ENCODE measurements around the gene HMCN2.

The HMCN2 gene

DNA sequence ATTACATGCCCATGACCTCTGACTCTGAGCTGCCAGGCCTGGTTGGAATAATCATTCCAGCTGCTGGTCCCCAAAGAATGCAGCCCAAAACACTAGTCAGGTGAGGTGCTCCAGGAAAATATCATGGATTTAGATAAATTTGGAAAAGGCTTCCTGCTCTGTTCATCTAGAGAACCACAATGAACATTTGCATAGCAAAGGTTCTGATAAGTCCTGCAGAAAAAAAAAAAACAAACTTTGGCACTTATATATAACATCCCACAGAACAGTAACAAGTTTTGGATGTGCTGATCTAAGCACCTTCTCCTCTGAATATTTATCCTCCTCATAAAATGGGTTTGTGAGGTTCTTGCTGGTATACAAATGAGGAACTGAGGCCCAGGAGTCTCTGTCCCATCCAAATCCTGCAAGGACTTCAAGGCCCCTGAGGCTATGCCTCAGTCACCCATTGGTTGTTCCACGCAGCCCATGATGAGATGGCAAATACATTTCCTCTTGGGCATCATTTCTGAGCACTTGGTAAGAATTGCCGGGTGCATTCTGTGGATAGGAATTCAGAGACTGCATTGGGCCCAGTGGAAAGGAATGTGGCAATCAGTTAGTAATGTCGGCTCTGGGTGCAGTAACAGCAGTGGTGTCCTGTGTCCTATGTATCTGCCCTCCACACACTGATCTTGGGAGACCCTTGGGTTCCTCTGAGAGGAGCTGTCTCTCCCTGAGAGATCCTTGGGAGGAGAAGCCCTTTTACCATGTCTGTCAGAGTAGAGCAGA, 105.8 kb downstream of the HMCN2 start:
- no peak for DNase-seq

DNA sequence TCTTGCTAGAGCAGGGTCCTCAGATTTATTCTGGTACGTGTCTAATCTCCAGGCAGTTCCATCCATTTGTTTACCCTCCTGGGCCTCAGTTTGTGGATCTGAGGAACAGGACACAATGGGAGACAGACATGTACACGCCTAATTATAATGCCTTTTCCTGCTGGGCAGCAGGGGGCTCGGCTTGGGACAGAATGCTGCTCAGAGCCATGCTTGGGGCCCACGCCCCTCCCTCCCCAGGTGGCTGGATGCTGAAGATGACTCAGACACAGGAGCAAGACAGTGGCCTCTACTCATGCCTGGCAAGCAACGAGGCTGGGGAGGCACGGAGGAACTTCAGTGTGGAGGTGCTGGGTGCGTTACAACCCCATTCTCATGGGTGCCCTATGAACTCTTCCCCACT, 106.5 kb downstream of the HMCN2 start:
- DNase-seq = no peak

DNA sequence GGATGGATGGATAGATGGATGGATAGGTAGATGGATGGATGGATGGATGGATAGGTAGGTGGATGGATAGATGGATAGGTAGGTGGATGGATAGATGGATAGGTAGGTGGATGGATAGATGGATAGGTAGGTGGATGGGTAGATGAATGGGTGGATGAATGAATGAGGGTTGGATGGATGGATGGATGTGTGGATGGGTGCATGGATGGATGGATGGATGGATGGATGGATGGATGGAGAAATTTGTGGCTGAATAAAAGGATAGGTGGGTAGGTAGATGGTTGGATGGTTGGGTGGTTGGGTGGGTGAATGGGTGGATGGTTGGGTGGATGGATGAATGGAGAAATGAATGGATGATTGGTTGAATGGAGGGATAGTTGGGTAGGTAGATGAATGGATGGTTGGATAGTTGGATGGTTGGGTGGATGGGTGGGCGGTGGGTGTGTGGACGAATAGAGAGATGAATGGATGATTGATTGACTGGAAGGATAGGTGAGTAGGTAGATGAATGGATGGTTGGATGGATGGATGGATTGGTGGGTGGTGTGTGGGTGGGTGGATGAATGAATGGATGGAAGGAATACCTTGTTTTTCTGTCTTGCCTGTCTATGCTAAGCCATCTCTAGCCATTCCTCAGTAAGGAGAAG, 108.2 kb downstream of the HMCN2 start:
- no peak for DNase-seq

DNA sequence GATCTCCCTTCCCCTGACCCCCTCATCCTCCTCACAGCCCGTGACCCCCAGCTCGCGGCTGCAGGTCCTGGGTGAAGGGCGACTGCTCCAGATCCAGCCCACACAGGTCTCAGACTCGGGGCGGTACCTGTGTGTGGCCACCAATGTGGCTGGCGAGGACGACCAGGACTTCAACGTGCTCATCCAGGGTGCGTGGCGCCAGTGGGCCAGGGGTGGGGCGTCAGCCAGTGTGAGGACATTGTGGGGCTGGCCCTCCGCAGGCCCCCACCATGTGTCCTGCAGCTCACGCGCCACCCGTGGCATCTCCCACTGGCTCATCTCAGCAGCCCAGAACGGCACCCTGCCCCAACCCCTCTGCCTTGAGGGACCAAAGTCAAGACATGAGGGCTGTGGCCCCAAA, 112.1 kb downstream of the HMCN2 start:
- DNase-seq = no peak

DNA sequence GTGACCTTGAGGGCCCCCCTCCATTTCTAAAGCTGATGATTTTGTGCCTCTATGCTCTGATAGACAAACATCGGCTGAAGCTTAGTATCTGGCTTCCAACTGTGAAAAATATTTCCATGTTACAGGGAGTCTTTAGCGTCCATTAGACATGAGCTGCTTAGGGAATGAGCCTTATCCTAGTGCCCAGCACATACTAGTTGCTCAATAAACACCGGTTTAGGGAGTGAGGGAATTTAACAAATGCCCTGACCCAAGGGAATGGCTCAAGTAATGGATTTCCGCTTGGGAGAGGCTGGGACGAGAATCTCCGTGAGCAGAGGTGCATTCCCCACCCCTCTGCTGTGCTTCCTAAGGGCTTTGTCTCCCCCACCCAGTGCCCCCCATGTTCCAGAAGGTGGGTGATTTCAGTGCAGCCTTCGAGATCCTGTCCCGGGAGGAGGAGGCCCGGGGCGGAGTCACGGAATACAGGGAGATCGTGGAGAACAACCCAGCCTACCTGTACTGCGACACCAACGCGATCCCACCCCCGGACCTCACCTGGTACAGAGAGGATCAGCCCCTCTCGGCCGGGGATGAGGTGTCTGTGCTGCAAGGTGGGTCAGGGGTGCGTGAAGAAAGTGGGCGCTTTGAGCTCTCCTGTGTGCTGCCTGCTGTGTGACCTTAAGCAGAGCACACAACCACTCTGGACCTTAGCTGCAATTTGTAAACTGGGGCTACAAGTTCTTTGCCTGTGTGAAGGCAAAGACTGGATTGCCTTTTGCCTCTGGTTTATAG, 113.5 kb downstream of the HMCN2 start:
- no peak for DNase-seq

DNA sequence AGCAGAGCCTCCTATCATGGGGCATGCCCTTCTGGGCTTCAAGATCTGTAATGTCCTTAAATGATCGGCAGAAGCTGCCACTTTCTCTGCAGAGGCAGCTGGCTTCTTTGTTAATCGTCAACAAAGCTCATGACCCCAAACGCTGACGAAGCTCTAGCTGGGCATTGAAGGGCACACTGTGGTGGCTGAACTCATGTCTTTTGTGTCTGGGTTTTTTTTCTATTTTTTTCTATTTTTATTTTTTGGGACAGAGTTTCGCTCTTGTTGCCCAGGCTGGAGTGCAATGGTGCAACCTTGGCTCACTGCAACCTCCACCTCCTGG, 114.0 kb downstream of the HMCN2 start:
- no peak for DNase-seq

DNA sequence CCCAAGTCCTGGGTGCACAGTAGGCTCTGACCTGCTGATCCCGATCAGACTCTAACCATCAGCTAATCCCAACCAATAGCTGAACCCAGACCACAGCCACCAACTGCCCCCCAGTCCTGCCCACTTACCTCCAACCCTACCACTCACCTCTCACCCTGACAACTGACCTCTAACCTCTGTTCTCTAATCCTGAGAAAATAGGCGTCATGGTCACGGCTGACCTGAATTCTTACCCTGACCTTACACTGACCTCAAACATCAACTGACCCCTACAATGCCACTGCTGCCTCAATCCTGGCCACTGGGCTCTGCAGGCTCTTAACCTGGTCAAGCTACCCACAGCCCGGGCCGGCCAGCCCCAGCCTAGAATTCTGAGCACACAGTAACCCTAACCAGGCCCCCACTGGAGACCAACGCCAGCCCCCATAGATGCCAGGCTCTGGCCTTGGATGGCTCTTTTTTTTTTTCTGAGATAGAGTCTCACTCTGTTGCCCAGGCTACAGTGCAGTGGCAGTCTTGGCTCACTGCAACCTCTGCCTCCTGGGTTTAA, 115.4 kb downstream of the HMCN2 start:
- no peak for DNase-seq

DNA sequence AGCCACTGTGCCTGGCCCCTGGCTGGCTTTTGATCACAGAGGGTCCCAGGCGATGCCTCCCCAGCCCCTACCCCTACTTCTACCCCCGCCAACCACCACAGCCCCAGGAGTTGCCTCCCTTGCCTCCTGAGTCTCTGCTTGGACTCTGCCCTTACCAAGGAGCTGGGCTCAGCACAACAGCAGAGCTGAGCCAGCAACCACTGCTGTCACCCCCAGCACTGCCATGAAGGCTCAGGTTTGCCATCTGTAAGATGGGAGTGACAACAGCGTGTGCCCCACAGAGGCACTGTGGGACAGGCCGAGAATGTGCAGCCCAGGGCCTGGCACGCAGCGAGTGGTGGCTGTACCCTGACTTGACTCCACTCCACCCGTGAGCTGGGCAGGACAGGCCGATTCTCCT, 116.1 kb downstream of the HMCN2 start:
- DNase-seq = no peak

DNA sequence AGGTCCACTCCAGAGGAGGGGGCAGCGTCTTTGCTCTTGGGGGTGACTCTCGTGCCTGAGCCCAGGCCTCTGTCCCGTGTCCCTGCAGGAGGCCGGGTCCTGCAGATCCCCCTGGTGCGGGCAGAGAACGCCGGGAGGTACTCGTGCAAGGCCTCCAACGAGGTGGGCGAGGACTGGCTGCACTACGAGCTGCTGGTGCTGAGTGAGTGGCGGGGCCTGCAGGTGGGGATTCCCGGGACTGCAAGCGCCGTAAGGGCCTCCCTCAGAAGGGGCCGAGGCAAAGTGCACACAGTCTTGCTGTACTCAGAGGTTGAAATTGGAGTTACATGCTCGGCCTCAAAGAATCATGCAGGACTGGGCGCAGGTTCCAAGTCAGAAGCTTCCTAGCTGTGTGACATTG, 116.5 kb downstream of the HMCN2 start:
- no peak for DNase-seq

DNA sequence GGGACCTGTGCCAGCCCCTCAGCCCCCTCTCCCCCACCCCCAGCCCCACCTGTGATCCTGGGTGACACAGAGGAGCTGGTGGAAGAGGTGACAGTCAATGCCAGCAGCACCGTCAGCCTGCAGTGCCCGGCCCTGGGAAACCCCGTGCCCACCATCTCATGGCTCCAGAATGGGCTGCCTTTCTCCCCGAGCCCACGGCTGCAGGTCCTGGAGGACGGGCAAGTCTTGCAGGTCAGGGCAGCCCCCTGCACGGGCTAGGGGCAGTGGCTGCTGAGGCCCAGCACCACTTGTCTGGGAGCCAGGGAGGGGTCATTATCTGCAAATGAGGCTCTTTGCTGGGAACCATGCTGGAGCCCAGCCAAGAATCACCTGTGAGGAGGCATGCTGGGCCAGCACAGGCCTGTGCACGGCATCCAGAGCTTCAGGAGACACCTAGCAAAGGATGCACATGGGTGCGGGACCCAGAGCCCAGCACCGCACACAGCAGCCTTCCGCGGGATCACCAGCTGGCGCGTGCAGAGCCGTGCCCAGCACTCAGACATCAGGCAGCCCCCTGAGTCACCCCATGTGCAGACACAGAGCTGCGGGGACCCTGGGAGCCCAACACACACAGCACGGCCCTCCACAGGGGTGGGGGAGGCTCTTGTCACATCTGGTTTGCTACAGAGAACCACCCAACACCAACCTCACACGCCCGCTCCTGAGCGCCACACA, 117.2 kb downstream of the HMCN2 start:
- DNase-seq = no peak

DNA sequence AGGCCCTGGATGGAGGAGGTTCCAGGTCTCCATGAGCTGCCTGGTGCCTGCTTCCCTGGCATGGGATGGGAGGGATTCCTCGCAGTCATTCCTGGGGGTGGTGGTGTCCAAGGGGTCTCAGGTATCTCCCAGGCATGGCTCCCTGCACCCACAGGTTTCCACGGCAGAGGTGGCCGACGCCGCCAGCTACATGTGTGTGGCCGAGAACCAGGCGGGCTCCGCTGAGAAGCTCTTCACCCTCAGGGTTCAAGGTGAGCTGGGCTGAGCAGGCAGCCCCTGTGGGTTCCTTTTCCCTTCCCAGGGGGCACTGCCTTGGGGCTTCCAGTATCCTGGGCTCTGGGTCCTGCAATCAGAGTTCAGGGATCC, 117.8 kb downstream of the HMCN2 start:
- DNase-seq = no peak

DNA sequence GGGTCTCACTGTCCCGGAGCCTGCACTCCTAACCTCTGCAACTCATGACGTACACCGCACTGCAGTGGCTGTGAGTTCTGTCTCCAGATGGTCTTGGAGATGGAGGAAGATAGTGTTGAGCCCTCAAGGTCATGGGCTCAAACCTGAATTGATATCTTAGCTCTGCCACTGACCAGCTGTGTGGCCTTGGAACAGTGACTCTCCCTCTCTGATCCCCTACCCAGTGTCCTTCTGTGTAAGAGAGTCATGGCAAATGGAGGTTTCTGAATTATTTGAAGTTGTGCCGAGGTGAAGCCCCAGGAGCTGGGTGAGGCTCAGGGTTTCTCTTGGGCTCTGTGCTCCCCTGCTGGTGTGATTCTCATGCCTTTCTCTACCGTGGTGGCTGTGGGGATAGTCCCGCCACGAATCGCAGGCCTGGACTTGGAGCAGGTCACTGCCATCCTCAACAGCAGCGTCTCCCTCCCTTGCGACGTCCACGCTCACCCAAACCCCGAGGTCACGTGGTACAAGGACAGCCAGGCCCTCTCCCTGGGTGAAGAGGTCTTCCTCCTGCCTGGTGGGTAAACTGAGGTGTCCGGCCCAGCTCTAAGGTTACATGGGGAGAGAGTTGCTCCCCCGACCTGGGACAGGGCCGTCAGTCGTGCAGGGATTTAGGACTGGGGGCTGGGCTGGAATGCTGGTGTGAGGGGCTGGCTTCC, 118.6 kb downstream of the HMCN2 start:
- no peak for DNase-seq

DNA sequence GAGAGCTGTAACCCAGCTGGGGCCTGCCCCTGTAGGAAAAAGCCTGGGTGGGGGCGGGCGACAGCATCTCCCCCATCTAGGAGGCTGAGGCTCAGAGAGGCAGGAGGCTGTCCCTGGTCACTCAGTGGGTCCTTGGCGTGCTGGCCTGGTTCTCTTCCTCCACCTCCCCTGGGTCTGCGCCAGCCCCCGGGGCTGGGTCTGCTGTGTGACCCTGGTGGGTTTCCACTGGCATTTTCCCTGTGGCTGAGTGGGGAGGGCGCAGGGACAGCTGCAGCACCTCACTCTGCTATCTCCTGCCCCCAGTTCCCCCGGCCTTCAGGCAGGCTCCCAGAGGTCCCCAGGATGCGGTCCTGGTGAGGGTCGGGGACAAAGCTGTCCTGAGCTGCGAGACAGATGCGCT, 119.7 kb downstream of the HMCN2 start:
- no peak for DNase-seq

DNA sequence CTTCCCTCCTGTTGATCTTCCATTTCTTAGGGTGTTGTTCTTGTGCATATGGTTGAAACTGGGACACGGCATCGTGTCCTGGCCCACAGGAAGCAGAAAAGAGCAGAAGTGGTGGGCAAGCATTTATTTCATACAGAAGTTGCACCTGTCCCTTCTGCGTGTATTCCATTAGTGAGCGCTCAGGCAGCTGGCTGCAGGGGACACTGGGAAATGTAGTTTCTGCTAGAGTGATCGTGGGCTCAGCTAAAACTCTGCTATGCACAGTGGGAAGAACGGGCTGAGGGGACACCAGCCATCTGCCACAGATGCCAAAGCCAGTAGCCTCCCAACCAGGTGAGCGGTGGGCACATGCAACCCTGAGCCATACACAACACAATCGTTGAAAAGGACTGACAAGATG, 121.8 kb downstream of the HMCN2 start:
- no peak for DNase-seq

DNA sequence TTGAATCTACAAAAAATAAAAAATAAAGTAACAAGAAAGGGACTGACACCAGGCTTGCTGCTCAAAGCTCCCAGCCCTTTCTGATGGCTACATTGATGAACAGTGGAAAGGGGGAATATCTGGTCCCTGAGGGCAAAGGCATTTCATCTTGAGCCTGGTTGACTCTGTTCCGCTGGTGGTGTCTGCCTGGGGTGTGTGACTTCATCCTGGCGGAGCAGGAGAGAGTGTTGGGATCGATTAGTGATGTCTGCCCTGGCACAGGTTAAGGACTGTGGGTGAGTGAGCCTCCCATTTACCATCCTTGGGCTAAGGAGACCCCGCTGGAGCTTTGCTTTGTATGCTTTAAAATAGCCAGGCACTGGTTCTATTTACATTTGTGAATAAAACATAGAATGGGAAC, 122.3 kb downstream of the HMCN2 start:
- DNase-seq = no peak

DNA sequence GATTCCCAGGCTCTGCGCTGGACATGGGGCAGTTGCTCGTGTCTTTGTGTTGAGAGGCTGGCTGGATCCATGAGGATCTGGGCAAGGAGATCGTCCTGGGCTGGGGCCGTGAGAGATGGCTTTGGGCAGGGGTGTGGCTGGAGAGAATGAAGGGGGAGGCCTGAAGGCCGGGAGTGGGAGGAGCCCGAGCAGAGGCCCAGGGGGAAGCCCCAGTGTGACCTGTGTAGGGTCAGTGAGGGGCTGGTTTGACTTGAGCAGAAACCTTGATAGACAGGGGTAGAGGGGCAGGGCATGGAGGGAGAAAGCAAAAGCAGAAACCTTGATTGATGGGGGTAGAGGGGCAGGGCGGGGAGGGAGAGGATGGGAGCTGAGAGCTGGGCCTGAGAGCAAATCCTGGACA, 124.8 kb downstream of the HMCN2 start:
- DNase-seq = no peak

DNA sequence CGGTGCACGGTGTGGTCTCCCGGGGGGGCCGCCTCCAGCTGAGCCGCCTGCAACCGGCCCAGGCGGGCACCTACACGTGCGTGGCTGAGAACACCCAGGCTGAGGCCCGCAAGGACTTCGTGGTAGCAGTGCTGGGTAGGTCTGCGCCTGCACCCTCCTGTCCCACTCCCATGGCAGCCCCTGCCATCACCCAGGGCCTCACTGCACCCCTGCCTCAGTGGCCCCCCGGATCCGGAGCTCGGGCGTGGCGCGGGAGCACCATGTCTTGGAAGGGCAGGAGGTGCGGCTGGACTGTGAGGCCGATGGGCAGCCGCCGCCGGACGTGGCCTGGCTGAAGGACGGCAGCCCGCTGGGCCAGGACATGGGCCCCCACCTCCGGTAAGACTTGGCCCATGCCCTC, 125.4 kb downstream of the HMCN2 start:
- DNase-seq = no peak

DNA sequence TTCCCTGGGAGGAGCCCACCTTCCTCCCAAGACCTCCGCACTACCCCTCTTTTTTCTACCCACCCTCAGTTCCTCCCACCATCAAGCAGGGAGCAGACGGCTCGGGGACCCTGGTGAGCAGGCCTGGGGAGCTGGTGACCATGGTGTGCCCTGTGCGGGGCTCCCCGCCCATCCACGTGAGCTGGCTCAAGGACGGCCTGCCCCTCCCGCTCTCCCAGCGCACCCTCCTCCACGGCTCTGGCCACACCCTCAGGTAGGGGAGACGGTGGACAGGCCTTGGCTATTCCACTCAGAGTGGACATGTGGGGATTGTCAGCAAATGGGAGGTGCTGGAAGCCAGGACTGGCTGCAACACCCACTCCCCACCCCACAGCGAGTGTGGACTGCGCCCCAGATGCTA, 126.3 kb downstream of the HMCN2 start:
- no peak for DNase-seq

DNA sequence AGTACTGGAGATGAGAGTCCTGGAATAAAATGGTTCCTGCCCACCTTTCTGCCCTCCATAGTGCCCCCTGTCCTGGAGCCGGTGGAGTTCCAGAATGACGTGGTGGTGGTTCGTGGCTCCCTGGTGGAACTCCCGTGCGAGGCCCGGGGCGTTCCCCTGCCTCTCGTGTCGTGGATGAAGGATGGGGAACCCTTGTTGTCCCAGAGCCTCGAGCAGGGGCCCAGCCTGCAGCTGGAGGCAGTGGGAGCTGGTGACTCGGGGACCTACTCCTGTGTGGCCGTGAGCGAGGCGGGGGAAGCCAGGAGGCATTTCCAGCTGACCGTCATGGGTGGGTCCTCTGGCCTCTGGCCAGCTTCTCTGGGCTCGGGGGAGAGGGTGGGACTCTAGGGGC, 128.1 kb downstream of the HMCN2 start:
- DNase-seq = no peak

DNA sequence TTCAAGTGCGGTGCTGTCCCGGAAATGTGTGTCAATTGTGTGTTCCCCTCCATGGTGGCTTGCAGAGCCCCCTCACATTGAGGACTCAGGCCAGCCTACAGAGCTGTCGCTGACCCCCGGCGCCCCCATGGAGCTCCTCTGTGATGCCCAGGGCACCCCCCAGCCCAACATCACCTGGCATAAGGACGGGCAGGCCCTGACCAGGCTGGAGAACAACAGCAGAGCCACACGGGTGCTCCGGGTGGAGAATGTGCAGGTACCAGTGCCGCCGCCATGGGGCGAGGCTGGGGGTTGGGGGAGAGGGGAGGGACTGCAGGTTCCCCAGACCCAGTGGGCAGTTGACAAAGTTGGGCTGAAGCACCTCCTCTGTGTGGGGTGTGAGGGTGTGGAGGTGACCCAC, 128.8 kb downstream of the HMCN2 start:
- DNase-seq = no peak

DNA sequence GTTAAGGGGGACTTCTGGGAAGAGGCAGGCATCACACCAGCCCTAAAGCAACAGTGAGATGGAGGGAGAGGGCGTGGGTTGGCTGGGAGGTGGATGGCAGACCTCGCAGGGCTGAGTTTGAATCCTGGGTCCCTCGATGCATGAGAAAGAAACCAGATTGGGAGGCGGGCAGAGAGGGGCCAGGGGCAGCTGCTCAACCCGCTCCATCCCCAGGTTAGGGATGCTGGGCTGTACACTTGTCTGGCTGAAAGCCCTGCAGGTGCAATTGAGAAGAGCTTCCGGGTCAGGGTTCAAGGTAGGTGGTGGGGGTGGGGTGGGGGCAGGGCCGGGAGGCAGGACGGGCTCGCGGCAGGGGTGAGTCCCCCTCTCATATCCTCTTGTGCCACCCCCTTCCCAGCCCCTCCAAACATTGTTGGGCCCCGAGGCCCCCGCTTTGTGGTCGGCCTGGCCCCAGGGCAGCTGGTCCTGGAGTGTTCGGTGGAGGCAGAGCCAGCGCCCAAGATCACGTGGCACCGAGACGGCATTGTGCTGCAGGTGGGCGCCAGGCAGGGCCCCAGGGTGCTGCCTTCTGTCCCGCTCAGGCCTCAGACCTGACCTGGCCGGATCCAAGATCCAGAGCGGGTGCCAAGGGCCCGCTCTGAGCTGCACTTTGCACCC, 129.4 kb downstream of the HMCN2 start:
- DNase-seq = no peak

DNA sequence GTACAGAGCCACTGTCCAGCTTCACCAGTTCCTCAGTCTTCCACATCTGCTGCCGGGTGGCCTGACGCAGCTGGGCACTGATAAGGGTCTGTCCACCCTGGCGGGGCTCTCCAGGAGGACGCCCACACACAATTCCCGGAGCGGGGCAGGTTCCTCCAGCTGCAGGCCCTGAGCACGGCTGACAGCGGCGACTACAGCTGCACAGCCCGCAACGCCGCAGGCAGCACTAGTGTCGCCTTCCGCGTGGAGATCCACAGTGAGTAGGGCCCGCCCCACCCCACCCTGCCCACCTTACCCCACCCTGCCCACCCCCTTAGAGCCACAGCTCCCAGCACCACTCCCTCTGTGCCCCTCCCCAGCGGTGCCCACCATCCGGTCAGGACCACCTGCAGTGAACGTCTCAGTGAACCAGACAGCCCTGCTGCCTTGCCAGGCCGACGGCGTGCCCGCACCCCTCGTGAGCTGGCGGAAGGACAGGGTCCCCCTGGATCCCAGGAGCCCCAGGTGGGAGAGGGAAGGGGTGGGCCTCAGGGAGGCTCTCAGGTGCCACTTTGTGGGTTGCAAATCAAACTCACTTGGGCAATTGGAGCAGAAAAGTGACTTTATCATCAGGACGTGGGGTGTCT, 130.4 kb downstream of the HMCN2 start:
- DNase-seq = no peak

All from activated T-cell treated with anti-CD3 and anti-CD28 coated beads, Interleukin-2, amount 50 U/mL, for 48 hours (primary cell).